NOMO-1 treated with dmso at 0.1 percent for 144 hours (cell line): Measurements from ENCODE around the gene ANAPC7.
"Not testable (repeated sequence)": the region's sequence is repeated elsewhere in the genome, so short reads cannot be mapped to it uniquely, and the experiment has no call there.

ENCODE experiments used
- DNase-seq: peaks from one replicate; lab custom pipeline; 2025; ENCODE audit not compliant: unreplicated experiment; lab: John Stamatoyannopoulos, UW

The ANAPC7 gene

DNA sequence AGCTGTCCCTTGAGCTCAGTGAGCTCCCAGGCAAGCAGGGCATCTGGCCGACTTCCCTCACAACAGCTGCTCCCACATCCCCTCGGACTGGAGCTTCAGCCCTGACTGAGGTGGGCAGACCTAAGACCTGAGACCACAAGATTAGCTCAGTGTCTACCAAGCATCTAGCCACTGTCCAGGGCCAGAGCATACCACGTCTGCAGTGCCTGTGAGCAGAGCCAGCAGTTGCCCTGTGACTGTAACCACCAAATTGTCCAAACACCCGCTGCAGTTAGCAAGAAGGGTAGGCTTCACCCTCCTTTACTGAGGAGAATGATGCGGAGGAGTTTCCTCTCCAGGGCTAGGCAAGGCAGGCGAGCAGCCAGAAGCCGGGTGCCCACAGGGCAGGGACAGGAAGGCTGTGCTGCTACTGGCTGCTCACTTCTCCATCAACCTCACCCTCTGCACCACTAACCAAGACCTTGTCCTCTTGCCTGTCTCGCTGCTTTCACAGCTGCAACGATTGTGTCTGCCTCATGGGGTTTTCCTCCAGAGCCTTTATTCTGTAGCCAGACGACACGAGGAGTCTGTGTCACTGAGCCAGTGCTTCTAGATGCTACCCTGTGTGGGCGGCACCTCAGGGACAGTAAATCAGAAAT, 53.9 kb downstream of the ANAPC7 start:
- DNase-seq = no peak

GRCh38 chr12:110349096-110349495, 54.4 kb downstream of the ANAPC7 start:
- DNase-seq = no peak

- DNase-seq = no peak
Observed at GRCh38 chr12:110348431-110349059, 55.0 kb downstream of the ANAPC7 start.

- DNase-seq = no peak
Observed at GRCh38 chr12:110347767-110348166, 55.7 kb downstream of the ANAPC7 start.

- DNase-seq = no peak
Observed at GRCh38 chr12:110345963-110346362, 57.5 kb downstream of the ANAPC7 start.

- no peak for DNase-seq
Observed at GRCh38 chr12:110345176-110345661, 58.3 kb downstream of the ANAPC7 start.

DNA sequence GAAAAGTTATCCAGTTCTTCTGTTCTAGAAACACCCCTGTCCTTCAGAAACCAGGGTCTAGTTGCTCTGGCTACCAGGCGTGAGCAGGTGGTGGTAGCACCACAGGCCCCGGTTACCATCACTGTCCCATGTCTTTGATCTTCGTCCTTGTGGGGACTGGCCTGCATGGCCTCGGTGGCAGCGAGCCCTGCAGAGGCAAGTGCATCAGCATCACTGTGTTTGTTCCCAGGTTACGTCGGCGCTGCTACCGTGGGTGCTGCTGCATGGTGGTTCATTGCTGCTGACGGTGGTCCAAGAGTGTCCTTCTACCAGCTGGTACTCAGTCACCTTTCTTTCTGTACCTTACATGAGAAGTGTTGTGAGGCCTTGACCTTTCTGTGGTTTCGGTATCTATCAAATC, 58.9 kb downstream of the ANAPC7 start:
- no peak for DNase-seq

DNA sequence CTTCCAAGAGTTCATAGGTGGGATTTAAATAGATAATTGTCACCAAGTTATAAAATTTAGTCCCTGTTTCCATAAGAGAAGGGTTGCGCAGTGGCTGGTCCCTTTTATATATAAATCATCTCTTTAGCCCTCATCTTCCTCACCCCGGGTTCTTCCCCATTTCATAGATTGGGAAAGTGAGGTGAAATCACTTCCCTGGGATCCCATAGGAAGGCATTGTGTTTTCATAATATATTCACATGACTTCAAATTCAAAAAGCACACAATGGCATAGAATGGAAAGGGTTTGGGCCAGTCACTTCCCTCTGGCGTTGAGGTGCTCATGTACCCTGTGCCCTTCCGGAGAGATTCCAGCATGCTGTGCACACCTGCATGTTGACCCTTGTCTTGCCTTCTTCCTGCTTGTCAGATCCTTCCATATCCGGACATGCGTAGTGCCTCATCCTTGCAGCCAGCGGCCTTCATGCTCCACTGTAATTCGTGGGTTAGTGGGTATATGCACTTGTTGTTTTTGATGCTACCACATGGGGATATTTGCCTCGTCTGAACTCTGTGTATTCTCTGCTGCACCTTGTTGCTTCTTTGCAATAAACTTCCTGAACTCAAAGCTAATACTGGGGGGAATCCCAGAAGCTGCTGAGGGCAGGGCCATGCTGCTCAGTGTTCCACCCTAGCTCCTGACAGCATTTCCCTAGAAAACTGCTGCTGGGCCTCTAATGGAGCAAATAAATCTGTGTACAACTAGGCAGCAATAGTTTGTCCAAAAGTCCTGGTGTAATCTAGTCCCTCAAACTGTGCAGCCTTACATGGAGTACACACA, 59.6 kb downstream of the ANAPC7 start:
- no peak for DNase-seq

- DNase-seq = no peak
Observed at GRCh38 chr12:110343114-110343513, 60.4 kb downstream of the ANAPC7 start.

DNA sequence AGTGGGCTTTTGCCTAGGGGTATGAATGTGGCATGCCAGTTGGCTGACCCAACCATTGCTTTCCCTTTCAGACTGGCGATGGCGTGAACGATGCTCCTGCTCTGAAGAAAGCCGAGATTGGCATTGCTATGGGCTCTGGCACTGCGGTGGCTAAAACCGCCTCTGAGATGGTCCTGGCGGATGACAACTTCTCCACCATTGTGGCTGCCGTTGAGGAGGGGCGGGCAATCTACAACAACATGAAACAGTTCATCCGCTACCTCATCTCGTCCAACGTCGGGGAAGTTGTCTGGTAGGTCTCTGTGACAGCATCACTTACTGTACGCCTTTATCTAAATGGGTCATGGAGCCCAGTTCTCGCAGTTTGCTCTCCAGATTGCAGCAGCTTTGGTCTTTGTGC, 61.4 kb downstream of the ANAPC7 start:
- no peak for DNase-seq

DNA sequence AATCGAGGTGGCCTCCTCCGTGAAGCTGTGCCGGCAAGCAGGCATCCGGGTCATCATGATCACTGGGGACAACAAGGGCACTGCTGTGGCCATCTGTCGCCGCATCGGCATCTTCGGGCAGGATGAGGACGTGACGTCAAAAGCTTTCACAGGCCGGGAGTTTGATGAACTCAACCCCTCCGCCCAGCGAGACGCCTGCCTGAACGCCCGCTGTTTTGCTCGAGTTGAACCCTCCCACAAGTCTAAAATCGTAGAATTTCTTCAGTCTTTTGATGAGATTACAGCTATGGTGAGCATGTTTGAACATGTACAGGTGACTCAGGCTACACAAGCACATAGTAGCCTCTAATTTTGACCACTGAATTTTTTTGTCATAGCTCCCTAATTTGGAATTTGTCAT, 62.8 kb downstream of the ANAPC7 start:
- DNase-seq = no peak

- DNase-seq = not testable (repeated sequence)
Observed at GRCh38 chr12:110340261-110340660, 63.2 kb downstream of the ANAPC7 start.

DNA sequence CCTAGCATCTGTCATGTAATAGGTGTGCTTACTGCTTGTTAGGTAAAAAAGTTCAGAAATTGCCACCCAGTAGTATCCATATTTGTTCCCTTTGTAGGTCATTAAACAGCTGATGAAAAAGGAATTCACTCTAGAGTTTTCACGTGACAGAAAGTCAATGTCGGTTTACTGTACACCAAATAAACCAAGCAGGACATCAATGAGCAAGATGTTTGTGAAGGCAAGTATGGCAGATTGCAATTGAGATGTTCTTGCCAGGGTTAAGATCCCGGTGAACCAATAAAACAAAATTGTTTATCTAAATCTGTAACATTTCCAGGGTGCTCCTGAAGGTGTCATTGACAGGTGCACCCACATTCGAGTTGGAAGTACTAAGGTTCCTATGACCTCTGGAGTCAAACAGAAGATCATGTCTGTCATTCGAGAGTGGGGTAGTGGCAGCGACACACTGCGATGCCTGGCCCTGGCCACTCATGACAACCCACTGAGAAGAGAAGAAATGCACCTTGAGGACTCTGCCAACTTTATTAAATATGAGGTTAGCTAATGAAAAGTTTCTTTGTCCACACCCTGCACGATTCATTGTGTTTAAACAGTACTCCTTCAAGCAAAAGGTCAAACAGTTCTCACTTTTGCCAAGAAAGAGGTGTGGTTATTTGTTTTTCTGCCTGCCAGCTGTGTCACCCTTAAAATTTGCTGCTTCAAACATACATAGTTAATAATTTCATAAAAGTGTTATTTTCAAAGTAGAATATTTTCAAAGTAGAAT, 64.1 kb downstream of the ANAPC7 start:
- no peak for DNase-seq

- DNase-seq = no peak
Observed at GRCh38 chr12:110338754-110339153, 64.8 kb downstream of the ANAPC7 start.

DNA sequence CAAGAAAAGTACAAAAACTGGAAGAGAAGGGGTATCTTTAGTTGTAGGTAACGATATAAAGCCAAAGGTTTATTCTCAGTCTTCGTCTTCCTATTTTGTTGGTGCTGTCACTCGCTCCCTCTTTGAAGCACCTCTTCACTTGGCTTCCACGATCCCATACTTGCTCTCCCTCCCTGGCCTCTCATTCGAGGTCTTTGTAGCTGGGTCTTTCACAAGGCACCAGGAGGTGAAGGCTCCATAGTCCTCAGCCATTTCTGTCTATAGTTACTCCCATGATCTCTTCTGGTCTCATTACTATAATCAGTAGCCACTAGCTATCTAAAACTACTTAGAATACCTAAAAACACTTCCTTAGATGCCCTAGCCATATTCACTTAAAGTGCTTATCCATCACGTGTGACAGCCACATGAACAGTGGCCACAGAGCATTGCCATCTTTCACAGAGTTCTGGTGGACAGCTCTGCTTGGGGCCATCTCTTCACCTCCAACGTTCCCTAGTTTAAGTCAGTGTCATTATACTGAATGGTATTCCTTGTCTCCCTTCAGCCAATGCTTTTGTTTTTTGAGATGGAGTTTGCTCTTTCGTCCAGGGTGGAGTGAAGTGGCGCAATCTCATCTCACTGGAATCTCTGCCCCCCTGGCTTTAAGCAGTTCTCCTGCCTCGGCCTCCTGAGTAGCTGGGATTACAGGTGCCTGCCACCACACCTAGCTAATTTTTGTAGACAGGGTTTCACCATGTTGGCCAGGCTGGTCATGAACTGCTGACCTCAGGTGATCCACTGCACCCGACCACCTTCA, 65.4 kb downstream of the ANAPC7 start:
- DNase-seq = no peak

GRCh38 chr12:110335481-110336045, 67.9 kb downstream of the ANAPC7 start:
- DNase-seq = no peak

GRCh38 chr12:110333201-110333600, 70.3 kb downstream of the ANAPC7 start:
- DNase-seq = no peak

DNA sequence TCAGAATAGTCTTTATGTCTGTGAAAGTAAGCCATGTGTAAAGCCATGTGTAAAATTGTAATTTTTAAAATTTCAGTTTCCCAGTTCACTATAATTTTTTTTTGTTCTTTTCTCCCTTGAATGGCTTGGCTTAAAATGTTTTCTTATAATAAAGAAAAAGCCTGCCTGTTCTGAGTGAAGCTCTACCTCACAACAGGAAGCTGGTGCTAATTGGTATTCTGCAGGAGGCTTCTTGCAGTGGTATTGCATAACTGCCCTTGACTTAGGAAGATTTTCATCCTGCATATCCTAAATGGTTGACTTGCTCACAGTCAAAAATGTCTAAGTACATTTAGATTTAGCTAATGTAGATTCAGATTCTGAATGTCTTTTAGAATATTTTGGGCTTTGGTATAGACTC, 73.0 kb downstream of the ANAPC7 start:
- no peak for DNase-seq

DNA sequence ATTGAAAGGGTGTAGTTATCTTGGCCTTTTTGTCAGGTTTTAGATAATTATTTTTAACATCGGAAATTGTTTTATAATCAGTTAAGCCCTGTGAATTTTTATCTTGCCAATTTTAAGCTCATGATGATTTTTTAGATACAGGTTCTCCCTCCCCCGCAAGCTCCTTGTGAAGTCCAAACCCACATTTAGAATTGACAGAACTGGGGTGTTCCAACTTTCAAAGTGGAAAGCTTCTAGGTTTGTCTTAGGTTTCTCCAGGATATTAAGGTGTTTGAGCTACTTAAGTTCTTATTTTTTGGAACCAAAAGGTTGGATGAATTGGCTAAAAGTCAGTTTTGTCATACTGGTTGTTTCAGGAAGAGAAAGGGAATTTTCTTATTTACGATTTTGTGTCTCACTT, 73.4 kb downstream of the ANAPC7 start:
- no peak for DNase-seq

DNA sequence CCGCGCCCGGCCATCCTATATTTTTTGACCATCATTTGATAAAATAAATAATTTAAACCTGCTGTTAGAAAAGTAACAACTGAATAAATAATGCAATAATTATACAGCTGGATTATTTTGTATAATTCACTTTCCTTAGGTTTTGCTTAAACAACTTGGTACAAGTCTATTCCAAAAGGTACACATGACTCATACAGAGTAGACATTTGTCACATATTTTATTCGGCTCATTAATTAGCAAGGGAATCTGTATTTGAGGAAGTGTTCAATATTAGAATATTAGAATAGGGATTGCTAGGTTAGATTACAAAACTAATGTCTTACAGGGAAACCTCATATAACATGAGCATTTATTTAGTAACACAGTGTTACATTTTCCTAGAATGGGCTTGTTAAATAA, 73.8 kb downstream of the ANAPC7 start:
- DNase-seq = no peak
